ENCODE data around the gene JDP2.

GRCh38 chr14:75469164-75469563 is 41.3 kb downstream of the JDP2 start:
- TF ChIP-seq CTCF (IDR thresholded peaks at IDR 0.05) (no peak), POLR2A (IDR thresholded peaks at IDR 0.05) (no peak)
